Retina (tissue), 1 donor: ENCODE measurements around the gene STYXL1.
A peak's percentile ranks its signal among the peaks of the same experiment; 100 is the strongest.
"Not testable (repeated sequence)": the region's sequence is repeated elsewhere in the genome, so short reads cannot be mapped to it uniquely, and the experiment has no call there.

Source experiments
- DNase-seq: peaks from one replicate; pipeline ENCODE4 v3.0.0-alpha.2; 2016

STYXL1 gene, protein sequence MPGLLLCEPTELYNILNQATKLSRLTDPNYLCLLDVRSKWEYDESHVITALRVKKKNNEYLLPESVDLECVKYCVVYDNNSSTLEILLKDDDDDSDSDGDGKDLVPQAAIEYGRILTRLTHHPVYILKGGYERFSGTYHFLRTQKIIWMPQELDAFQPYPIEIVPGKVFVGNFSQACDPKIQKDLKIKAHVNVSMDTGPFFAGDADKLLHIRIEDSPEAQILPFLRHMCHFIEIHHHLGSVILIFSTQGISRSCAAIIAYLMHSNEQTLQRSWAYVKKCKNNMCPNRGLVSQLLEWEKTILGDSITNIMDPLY

GRCh38 chr7:76047811-76048667 is at the start of gene STYXL1, which contains the start of gene MDH2:
STYXL1 (minus strand) TSS chr7:76048000; CDS start chr7:76030523, 17,477 bp downstream.
MDH2 (plus strand) TSS chr7:76048106; CDS start chr7:76048161, 55 bp downstream.
- peak; percentile 96 for DNase-seq

DNA sequence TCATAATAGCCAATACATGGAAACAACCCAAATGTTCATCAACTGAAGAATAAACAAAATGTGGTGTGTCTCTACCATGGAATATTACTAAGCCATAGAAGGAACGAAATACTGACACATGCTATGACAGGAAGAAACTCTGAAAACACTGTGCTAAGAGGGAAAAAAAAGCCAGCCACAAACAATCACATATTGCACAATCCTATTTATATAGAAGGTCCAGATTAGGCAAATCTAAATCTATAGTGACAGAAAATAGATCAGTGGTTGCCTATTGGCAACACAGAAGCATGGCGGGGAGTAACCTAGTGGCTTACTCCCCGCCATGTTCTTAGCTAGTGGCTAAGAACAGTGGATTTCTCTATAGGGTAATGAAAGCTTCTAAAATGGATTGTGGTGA is 48.1 kb upstream of the STYXL1 start:
- DNase-seq: no peak

DNA sequence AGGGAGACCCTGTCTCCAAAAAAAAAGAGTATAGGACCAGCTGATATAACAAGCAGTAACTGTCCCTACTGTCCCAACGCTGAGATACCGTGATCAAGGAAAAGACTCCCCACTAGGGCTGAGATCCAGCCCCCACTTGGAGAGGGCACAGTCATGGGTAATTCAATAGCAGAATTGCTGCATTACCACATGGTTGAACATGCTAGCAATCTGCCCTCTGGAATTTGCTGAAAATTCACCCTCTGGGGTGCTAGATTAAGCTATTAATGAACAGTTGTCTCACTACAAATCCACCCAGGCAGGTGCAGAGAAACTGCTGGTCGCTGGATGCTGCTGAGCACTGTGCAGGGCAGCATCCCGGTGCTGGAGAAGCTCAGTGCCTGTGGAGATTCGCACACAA is 46.5 kb upstream of the STYXL1 start:
- DNase-seq: not testable (repeated sequence)

GRCh38 chr7:76093531-76093930 is 45.7 kb upstream of the STYXL1 start:
- DNase-seq: not testable (repeated sequence)

DNA sequence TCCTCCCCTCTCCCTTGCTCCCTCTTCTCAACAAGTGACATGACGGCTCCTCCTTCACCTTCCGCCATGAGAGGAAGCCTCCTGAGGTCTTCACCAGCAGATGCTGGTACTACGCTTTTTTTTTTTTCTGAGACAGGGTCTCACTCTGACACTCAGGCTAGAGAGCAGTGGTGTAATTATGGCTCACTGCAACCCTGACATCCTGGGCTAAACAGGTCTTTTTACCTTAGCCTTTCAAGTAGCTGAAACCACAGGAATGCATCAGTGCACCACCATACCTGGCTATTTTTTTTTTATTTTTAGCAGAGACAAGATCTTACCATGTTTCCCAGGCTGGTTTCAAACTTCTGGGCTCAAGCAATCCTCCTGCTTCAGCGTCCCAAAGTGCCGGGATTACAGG is 43.7 kb upstream of the STYXL1 start:
- no peak for DNase-seq

GRCh38 chr7:76089865-76090475 is 42.2 kb upstream of the STYXL1 start:
- no peak for DNase-seq

DNA sequence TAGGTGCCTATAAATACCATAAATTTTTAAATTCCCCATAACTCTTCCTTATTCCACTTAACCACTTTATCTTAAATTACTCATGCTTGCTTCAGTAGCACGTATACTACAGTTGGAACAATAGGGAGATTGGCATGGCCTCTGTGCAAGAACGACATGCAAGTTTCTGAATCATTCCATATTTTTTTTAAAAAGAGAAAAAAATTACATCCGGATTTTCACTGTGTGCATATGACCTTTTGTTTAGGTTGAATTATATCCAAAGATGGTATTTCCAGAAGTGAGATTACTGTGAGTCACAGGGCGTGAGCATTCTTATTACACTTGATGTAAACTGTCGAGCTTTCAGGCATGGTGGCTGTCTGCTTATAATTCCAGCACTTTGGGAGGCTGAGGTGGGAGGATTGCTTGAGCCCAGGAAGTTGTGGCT is 39.6 kb upstream of the STYXL1 start:
- DNase-seq: not testable (repeated sequence)

DNA sequence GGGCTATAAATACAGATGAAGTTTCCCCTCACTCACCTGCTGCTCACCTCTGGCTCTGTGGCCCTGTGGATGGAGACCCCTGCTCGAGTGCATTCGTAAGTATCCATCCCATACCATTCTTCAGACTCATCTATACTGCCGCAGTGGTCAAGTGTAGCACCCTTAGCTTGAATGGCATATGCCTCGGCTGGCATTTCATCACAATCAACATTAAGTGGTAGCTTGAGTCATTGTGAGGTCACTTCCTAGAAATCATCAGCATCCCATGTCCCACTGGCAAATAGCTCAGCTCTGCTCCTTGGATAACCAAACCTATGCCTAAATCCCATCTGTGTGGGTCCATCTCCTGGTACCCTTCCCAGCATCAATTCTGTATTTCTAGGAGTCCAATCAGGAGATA is 38.3 kb upstream of the STYXL1 start:
- DNase-seq: no peak

GRCh38 chr7:76084115-76084514 is 36.3 kb upstream of the STYXL1 start:
- DNase-seq: not testable (repeated sequence)

GRCh38 chr7:76080204-76080603 is 32.4 kb upstream of the STYXL1 start:
- DNase-seq: no peak

DNA sequence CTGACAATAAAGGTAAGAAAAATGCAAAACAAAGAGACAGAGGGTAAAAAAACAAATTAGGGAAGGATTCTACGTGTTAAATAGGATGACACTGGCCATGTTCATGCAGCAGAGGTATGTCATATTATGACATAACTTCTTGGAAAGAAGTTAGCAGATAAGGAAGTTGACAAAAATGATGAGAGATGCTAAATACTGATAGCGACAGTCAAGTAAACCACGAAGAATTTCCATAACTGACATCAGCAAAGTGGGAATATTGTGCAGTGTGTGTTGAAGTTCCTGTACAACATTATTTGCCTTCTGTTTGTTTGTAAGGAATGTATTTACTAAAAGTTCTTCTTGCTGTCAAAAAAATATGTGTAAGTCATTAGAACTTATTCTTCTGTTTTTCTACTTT is 29.6 kb upstream of the STYXL1 start:
- DNase-seq: no peak

GRCh38 chr7:76076995-76077394 is 29.2 kb upstream of the STYXL1 start:
- no peak for DNase-seq

DNA sequence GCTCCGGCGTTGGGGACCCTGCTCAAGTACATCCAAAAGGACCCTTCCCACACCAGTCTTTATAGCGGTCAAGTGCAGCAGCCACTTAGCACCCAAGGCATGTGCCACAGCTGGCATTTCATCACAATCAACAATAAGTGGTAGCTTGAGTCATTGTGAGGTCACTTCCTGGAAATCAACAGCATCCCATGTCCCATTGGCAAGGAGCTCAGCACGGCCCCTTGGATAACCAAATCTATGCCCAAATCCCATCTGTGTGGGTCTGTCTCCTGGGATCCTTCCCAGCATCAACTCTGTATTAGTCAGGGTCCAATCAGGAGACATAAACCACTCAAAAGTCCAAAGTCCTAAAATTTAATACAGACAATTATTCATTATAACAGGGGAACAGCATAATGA is 27.2 kb upstream of the STYXL1 start:
- DNase-seq: no peak

GRCh38 chr7:76074306-76074971 is 26.6 kb upstream of the STYXL1 start:
- DNase-seq: no peak

GRCh38 chr7:76073335-76073990 is 25.7 kb upstream of the STYXL1 start:
- no peak for DNase-seq

- no peak for DNase-seq
Observed at GRCh38 chr7:76072243-76073148, 24.7 kb upstream of the STYXL1 start.

DNA sequence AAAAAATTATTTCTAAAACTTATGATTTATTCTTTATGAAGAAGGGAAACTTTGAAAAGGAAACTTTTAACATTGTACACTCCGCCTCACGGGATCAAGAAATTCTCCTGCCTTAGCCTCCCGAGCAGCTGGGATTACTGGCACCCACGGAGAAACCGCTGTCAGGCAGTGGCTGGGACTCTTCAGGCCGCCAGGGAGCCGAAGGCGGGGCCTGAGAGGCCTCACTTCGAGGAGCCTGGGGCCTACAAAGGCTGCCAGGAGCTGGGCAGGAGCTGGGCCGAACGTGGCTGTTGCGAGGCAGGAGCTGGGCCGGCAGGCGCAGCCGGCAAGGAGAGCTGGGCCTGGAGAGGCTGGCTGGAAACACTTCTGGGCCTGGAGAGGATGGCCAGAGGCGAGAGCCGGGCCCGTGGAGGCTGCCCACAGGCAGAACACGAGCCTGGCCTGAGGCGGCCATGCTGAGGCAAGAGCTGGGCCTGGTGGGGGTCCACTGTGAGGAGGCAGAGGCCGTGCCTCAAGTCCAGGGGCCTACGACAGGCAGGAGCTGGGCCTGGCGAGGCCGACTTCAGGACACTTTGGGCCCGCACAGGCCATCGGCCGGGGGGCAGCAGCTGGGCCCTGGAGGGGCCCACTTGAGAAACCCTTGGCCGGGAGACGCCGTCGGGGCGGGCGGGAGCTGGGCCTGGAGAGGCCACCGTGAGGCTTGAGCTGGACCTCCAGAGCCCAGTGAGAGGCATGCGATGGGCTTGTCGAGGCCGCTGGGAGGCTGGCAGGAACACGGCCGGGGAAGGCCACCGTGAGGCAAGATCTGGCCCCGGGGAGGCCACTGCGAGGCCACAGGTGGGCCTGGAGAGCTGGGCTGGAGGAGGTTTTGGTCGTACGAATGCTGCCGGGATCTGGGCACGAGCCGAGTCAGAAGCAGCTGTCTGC is 23.8 kb upstream of the STYXL1 start:
- DNase-seq: no peak

DNA sequence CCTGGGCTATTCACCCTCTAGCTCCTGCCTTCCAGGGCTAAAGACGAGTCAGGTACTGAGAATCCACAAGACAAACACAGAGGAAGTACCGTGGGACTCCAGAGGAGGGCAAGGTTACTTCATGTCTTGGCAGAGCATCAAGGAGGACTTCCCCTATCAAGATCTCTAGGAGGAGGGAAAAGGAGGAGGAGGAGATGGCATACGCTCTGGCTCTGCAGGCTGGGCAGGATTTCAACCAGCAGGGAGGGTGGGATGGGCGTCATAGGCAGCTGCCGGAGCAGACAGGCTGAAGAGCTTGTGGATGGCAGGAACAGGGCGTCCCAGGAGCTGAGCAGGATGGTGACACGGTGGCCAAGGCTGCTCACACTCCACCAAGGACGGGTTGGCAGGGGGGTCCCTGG is 21.4 kb upstream of the STYXL1 start:
- no peak for DNase-seq

DNA sequence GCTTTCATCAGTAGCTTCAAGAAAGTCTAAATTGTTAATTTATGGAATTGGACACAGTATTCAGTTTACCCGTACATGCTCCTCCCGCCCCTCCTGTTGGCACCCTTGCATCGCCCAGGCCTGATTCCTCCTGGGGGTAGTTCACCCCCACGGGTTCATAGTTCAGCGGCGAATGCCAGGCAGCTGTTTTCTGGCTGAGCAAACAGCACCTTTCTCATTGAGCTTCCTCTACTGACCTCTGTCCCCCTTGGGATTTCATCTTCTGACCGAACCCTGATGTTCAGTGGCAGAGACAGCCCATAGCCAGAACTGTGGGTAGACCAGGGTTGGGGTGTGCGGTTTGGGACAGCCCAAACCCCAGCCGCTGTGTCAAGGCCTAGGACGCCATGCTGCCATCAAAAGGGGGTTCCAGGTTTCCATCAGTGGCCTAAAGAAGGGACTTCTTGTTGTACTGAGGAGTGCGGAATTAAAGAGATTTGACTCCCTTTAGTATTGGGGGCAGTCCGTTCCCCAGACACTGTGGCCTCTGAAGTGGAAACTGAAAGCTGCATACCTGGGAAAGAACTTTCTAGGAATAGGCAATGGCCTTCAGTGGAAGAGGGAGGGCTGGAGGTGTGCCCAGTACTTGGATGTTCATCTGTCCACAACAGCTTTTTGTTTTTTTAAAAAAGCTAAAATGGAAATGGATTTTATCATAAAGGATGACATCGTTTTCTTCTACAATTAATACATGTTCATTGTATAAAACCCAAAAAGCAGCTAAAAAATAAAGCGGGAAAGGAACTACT is 19.1 kb upstream of the STYXL1 start:
- no peak for DNase-seq
